Astrocyte of the cerebellum (primary cell): ENCODE measurements around the gene TEX101.
"Not testable (repeated sequence)": the region's sequence is repeated elsewhere in the genome, so short reads cannot be mapped to it uniquely, and the experiment has no call there.

ENCODE experiments used
- DNase-seq: peaks from one replicate; pipeline ENCODE4 v3.0.0-alpha.2; 2011; ENCODE audit warnings: low read depth
- H3K4me3 ChIP-seq: 2 replicates; pipeline ENCODE4 v1.5.1; 2011; ENCODE audit warnings: mild to moderate bottlenecking, low read depth, low read length, moderate library complexity
- CTCF ChIP-seq: IDR thresholded peaks from 2 replicates; pipeline ENCODE4 v1.5.1; 2012; ENCODE audit warnings: low read length, low read depth, moderate library complexity, mild to moderate bottlenecking; ENCODE audit errors: missing control alignments
- in situ Hi-C: cut with HindIII; loops from 2 replicates; pipeline ENCODE4 v1.10.0; 2017; ENCODE audit warnings: low sequenced_read_pairs

Gene TEX101

GRCh38 chr19:43430976-43431375 lies 16.3 kb downstream of the TEX101 start:
- no peak for DNase-seq
- TF ChIP-seq CTCF = no peak
- in situ Hi-C loops = no loop called here
- no peak overlapping the region for H3K4me3 ChIP-seq

GRCh38 chr19:43433358-43433673 lies 18.6 kb downstream of the TEX101 start:
- in situ Hi-C loops = no loop called here
- no peak for DNase-seq
- TF ChIP-seq CTCF = no peak
- no peak overlapping the region for H3K4me3 ChIP-seq

- in situ Hi-C loops = no loop called here
- no peak for DNase-seq
- TF ChIP-seq CTCF = no peak
- no peak overlapping the region for H3K4me3 ChIP-seq
Observed at GRCh38 chr19:43433689-43434088, 19.0 kb downstream of the TEX101 start.

- DNase-seq = no peak
- no peak overlapping the region for H3K4me3 ChIP-seq
- no peak for TF ChIP-seq CTCF
- in situ Hi-C loops = no loop called here
Observed at GRCh38 chr19:43435775-43436174, 21.1 kb downstream of the TEX101 start.

- H3K4me3 ChIP-seq, in situ Hi-C loops, DNase-seq: not testable (repeated sequence)
Observed at GRCh38 chr19:43437284-43437683, 22.6 kb downstream of the TEX101 start.

GRCh38 chr19:43437712-43438111 lies 23.0 kb downstream of the TEX101 start:
- no peak for TF ChIP-seq CTCF
- in situ Hi-C loops = no loop called here
- no peak for DNase-seq
- no peak overlapping the region for H3K4me3 ChIP-seq

GRCh38 chr19:43438291-43439031 lies 23.8 kb downstream of the TEX101 start:
- DNase-seq = no peak

More at GRCh38 chr19:43438291-43439031, 23.8 kb downstream of the TEX101 start:
- in situ Hi-C loops = no loop called here
- TF ChIP-seq CTCF = no peak
- H3K4me3 ChIP-seq = no peak overlapping the region
